Liver (tissue), 3 donors: ENCODE data around the gene ST6GAL1.

Experiments used
- ATF3 ChIP-seq: IDR thresholded peaks from 2 replicates; pipeline ENCODE4 v1.6.1; 2016; ENCODE audit warnings: antibody characterized with exemption
- CTCF ChIP-seq: fragments of 150-350 bp; IDR thresholded peaks from 2 replicates; pipeline ENCODE4 v1.5.1; 2017; ENCODE audit warnings: improper control_type of control experiment, low read depth, low read length; ENCODE audit not compliant: missing input control
- FOXA1 ChIP-seq: IDR thresholded peaks from 2 replicates; pipeline ENCODE4 v1.6.1; 2016; ENCODE audit warnings: antibody characterized with exemption
- HNF4G ChIP-seq: IDR thresholded peaks from 2 replicates; pipeline ENCODE4 v1.6.1; 2016; ENCODE audit warnings: antibody characterized with exemption
- JUND ChIP-seq, 2 donors: IDR thresholded peaks; 2 replicates each; pipeline ENCODE4 v1.6.1; 2016; ENCODE audit warnings: antibody characterized with exemption in 2 of 2
- RAD21 ChIP-seq, 2 donors: IDR thresholded peaks; 2 replicates each; pipeline ENCODE4 v1.6.1; 2016; ENCODE audit warnings: antibody characterized with exemption in 2 of 2, mild to moderate bottlenecking in 2 of 2
- YY1 ChIP-seq: IDR thresholded peaks from 2 replicates; pipeline ENCODE4 v1.6.1; 2016; ENCODE audit warnings: antibody characterized with exemption, mild to moderate bottlenecking
- donor health status: healthy.
- donor health status: healthy.

- TF ChIP-seq CTCF = no peak
- TF ChIP-seq FOXA1 = no peak
- no peak for TF ChIP-seq ATF3
- TF ChIP-seq RAD21 (IDR thresholded peaks at IDR 0.05) = no peak
- no peak for TF ChIP-seq JUND (IDR thresholded peaks at IDR 0.05)
- TF ChIP-seq HNF4G = no peak
- TF ChIP-seq YY1 = no peak
Observed at GRCh38 chr3:187024536-187025226, 94.4 kb downstream of the ST6GAL1 start.
